SKM-1 treated with dmso at 0.1 percent for 144 hours (cell line): Measurements from ENCODE around the gene CASK.

Source experiments
- DNase-seq: peaks from one replicate; lab custom pipeline; 2025; ENCODE audit not compliant: unreplicated experiment; lab: John Stamatoyannopoulos, UW

CASK gene

DNA sequence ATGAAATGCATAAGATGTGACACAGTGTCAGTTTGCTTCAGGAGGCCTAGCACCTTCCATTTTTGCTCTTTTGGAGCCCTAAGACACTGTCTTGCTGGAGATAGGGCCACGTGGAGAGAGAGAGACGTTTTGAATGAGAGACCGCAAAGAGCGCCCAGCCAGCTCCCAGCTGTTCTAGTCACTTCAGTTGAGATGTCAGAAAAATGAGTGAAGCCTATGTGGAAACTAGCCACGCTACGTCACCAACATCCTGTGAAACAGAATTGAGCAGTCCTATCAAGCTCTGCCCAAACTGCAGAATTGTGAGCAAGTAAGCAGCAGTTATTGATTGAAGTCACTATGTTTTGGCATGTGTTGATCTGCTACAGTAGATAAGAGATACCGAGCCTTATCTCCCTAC is 186.3 kb downstream of the CASK start:
- no peak for DNase-seq

DNA sequence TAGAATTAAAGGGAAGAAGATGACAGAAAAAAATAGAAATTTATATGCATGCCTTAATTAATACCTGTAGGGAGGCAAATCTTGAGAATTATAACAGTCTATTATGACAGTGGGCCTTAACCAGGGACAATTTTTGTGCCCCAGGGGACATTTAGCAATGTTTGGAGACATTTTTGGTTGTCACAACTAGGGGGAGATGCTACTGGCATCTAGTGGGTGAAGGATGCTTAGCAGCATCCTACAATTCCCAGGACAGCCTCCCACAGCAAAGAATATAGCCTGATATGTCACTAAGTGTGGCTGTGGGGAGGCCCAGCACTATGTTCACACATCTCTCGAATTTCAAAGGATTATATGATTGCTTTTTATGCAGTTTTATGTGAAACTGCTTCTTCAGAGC is 188.8 kb downstream of the CASK start:
- DNase-seq = no peak

DNA sequence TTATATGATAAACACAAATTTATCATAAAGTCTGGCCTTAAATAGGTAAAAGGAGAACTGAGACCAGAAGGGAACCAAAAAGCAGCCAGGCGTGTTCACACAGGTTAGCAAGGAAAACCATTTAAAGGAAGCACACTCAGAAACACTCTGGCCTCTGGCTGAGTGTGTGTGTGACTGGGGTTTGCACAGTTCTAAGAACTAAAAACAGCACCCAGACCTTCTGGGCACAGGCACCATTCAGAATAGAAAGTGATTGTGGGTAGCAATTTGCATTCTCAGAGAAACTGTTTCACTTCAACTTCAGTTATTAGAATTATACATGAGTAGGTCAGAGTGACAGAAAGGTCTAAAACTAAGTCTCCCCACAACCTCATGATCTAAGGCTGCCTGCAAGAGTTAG is 189.4 kb downstream of the CASK start:
- DNase-seq = no peak

DNA sequence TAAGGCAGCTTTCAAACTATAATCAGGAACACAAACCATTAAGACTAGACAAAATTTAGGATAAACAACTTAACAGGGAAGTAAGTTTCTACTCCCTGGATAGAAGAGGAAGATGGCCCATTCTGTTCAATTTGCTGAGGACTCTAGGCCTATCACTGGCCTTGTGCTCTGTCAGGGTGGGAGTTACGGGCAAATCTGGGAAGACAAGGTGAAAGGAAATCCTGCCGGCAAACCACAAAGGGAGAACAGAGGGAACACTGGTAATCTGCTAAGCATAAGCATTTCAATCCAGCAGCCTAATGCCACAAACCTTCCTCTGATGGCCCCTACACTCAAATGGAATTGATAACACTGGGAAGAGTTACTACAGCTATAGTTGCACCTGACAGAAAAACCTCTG is 191.1 kb downstream of the CASK start:
- DNase-seq = no peak

DNA sequence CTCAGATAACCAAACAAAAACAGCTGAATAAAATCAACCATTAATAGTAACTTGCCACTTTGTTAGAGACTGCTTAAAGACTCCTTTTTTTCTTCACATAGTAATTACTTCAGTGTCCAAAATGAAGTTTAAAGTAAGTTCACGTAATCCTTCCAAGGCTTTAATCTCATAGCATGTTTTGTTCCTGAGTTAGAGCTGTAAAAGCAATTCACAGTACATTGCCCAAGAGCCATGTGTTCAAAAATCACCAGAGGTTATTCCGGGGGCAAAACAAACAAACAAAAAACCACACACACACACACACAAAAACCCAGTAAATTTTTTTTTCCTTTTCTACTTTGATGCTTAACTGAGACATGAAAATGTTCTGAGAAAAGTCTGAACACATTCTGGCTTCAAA is 193.3 kb downstream of the CASK start:
- DNase-seq = no peak

DNA sequence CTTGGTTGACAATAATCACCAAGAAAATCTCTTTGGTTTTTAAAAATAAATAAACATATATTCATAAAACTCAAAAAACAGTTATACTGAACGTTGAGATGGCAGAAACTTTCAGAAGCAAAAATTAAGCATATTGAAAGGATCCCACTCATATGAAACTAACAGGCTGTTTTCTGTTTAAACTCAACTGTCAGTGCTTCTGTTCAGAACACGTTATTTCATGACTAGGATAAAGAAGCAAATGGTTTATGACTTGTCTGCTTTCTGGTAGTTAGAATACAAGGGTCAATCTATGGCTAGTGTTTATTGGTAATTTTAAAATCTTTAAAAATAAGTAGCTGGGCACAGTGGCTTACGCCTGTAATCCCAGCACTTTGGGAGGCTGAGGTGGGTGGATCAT is 195.2 kb downstream of the CASK start:
- DNase-seq = no peak

DNA sequence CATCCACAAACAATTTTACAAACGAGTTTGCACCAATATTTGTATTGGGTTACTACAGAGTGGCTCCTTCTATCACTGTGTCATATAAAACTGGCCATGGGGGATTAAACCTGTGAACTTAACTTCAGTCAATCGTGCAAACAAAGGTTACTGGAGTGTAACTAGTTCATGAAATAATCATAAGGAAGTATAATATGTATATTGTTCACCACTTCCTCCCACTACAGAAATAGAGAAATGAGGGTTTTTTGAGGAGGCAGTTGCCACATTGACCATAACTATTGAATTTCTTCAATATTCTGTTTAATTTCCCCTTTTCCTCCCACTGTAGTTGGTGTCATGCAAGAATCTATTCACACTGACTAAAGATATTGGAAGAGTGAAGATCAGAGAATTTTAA is 199.5 kb downstream of the CASK start, which contains the start of gene GPR82:
Gene GPR82, plus strand, starts transcription at position 356 of the 400 bp plus-strand sequence. CDS start 2,846 bp downstream, outside the sequence.
- peak; percentile 70 for DNase-seq

DNA sequence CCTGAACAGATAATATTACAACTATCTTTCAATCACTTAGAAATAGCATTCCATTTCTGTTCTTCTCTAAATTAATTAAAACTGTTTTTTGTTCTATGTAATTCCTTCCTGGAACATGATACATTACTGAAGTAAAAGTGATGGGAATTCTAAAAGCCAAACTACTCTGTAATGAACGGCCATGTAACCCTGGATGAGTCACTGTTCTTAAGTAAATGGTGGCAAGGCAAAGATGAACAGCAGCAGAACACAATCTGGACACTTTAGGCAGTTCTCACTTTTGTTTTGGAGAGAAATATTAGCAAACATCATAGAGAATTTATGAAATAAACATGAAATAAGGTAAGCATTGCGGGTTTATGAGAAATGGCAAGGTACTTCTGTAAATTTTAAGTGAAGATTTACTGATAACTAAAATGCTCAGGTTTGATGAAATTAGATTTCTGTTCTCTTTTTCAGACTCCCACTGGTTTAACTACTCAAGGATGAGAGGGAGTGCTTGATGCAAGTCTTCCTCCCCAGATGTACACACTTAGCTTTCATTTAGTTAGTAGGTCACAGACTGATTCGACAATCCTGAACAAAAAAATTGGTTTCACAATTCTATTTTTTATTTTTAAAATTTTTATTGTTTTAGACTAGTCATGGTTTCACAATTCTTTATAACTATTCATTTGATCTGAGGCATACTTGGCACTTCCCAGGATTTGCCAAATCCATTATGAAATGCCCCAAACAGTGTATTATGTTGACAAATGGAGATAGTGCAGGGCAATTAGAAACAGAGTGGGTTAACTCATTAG is 200.3 kb downstream of the CASK start:
- no peak for DNase-seq

DNA sequence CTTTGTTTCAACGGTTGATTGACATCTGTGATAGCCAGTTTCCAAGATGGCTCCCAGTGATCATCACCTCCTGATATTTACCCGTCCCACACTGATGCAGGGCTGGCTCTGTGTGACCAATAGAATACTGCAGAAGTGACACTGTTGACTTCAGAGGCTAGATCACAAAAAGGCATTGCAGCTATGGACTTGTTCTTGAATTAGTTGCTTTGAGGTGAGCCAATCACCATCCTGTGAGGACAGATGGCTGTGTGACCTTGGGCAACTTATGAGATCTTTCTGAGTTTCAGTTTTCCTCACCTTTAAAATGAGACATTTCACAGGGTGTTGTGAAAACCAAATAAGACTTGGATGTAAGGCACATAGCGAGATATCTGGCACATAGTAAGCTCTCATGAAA is 201.1 kb downstream of the CASK start:
- no peak for DNase-seq

DNA sequence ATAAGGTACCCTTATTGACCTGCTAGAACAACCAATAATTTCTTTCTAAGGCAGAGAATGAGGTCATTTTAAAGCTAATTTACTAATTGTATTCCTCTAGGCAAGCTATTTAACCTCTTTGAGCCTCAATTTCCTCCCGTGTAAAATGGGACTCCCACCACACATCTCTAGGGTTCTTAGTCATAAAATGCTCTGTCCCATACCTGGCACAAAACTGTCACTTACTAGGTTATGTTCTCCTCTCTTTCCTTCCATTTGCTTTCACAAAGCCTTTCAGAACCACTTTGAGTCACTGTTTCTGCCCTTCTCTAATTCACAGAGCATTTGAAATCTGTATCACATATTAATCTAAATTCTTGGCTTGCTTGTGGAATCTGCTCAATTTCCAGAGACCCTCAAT is 201.8 kb downstream of the CASK start:
- no peak for DNase-seq

DNA sequence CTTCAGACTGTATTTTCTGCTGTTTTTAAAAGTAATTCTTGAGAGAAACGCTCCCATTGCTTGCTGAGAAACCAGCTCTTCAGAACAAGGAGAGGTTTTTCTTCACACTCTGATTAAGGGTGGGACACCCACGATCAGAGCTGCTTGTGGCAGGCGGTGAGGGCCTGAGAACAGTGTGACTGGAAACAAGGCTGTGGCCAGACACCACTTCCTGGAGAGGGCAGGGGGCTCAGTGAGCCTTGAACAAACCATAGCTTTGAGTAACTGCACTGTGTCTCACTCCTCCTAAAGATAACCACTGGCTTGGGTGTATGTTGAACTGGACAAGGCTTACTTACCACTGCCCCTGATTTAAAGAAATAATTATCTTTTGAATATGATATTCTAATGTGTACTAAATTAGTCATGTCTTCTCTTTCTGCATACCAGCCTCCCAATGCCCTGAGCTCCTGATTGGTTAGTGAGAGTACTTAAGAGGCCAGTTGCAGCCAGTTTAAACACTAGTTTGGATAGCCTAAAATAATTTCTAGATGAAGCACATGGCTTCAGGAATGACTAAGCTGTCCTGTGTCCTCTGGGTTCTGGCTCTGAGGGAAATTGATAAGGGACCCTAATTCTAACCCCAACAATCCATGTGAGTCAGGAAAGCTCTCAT is 203.1 kb downstream of the CASK start:
- peak; percentile 26 for DNase-seq

DNA sequence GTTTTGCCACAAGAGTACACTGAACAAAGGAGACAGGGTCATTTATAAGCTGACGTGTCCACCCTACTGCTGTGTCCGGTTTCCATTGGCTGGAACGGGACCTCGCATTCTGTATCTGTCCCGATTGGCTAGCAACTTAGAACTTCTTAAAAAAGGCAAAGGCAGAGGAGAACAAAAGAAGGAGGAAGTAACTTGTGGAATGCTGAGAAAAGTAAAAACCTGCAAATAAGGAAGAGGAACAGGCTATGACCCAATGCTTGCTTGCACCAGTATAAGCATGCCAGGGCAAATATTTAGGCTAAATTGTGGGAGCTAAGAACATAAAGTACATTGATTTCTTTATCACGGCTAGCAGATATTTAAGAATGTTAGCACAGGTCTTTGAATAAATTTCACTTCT is 203.7 kb downstream of the CASK start:
- DNase-seq = peak; percentile 59

DNA sequence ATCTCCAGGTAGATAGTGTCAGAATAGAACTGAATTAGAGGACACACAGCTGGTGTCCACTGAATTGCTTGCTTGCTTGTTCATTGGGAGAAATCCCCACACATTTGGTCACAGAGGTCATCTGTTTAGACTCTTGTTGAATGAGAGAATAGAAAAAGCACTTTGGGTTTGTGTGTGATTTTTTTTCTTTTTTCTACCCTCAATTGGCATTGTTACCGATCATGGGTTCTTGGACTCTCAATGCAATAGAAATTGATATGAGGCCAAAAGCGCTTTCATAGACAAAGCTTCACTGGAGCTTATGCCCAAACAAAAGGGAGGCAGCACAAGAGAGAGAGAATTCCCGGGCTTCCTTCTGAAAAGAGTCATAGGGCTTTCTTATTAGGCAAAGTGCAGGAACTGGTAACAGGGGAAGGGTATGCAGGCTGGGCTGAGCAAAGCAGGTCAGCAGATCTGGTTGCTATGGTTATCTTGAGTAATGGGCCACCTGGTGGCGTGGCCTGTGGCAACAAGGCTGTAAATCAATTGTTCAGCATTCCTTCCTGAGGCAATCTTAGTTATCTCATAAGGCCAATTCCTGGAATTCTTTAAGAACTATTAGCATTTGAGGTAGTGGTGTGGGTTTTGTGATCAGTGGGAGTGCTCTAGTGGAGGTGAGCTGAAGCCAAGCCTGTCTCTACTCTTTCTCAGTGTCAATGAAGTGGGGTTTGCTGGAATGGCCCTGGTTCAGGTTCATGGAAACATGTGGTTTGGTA is 204.7 kb downstream of the CASK start:
- DNase-seq = no peak

DNA sequence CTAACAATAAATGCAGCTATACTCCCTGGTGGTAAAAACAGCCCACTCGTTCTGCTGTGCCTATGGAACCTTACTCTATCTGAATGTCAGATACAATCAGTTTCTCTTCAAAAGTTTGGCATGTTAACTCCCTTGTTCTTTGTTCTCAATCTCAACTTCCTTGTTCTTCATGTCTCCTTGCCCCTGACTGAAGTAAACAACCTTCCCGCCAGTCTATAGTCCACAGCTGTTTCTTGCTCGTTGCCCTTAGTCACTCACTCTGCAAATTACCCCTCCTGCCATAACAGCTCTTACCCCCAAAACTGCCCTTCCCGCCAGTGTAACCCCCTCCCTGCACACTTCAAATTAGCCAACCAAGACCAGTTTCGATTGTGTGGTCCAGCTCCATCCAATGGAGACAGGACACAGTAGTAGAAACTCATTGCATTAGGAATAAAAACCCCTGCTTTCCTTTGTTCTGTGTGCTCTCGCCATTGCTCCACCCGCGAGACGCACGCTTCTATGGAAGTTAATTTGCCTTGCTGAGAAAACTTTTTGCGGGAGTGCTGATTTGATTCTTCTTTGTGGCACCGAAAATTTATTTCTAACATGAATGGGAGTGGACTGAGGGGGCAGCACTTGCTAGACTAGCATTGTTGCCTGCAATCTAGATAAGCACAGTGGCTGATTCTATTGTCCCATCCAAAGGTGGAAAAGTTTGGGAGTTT is 206.4 kb downstream of the CASK start:
- no peak for DNase-seq

DNA sequence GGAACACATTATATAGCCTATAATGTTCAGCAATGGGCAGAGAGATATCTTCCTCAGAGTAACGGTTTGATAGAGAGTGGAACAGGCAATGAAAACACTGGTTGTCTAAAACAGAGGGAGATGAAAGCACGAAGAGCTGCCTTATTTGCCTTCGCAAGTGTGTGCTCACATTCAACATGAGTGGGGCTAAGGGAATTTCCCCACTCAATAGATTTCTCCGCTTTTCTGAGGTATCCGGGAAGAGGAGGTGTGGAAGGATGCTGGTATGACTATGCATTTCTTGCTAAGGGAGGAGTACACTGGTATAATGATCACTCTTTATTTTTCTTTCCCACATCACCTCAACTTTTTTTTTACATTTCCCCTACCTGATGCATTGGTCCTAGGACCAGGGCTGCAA is 207.1 kb downstream of the CASK start:
- DNase-seq = no peak

DNA sequence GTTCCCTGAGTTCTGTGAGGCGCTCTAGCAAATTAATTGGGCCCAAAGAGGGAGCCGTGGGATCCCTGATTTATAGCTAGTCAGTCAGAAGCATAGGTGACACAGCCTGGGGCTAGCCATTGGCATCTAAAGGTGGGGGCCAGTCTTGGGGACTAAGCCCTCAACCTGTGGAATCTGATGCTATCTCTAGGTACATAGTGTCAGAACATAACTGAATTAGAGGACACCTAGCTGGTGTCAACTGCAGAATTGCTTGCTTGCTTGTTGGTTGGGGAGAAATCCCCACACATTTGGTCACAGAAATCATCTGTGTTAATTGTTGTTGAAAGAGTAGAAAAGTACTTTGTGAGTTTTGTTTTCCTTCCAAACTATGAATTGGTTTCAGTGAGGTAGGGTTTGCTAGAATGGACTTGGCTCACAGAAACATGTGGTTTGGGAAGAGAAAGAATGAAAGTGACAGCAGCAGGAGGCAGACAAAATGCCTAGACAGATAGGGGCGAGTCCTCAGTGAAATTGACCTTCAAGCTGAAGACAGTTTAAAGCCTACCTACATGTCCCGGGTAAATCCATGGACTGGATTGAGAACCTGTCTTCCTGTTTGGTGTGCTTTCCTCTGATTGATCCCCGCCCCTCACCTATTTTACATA is 212.2 kb downstream of the CASK start:
- DNase-seq = no peak

DNA sequence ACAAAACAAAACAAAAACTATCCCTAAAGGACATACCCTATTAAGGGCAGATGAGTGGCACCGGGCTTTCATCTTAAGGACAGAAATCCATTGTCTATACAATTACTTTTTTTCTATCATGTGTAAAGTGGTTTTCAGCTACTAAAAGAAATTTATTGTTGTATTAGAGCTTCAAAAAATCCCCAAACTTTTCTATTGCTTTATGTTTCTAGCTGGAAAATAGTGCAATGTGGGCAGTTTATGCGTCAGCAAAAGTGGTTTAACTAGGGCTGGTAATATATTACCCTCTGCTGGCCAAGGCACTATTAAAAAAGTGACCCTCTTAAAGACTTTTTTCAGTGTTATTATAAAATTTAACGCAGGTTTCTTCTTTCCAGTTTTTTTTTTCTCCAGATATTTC is 214.9 kb downstream of the CASK start:
- no peak for DNase-seq

DNA sequence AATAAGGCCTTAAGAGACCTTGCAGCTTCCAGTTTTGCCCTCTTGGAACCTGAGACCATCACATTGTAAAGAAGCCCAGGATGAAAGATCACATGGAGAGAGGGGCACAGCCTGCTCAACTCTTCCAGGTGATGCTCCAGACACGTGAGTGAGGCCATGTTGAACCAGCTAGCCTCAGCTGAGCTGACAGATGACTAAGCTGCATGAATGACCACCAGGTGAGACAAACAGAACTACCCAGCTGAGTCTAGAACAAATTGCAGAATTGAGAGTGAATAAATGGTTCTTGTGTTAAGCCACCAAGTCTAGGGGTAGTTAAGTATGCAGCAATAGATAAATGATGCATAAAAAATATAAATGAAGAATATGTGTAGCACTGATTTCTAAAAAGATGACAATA is 216.1 kb downstream of the CASK start:
- DNase-seq = no peak

DNA sequence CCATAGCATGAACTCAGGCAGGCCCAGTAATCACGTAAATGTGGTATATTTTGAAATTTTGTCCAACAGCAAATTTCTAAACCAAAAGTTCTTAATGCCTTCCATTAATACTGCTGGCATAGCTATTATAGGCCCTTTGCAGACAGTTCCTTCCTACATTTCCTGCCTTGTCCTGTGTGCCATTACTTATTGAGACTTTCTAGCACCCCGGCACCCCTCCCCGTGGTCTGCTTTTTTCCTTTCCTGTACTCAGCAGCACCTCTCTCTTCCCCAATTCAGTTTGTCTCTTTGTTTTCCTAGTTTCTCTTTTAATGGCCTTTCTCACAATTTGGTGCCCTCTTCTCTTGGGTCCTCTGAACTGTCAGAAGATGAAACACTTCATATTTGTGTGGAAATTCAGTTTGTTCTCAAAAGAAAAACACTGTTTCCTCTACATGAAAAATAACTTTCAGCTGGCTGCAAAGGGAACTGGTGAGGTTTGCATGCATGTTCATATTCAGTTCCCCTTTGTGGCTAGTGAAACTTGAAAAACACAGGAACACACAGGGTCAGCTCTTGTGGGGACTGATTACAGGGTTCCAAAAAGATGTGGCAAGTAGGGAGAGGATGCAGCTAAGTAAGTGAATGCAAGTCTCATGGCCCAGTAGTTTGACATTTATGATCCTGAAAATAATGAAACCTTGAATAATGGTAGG is 217.5 kb downstream of the CASK start:
- DNase-seq = peak; percentile 78

DNA sequence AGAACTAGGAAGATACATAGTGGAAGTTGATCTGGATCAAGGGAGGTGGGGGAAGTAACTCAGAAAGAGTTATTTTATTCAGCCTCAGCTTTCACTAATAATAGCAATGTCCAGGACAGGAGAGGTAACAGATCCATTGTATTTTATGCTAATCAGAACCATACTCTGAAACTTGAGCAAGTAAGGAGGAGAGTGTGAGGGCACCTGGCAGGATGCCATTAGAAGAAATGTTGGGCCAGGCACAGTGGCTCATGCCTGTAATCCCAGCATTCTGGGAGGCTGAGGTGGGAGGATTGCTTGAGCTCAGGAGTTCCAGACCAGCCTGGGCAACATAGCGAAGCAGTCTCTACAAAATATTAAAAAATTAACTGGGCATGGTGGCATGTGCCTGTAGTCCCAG is 218.3 kb downstream of the CASK start:
- no peak for DNase-seq
